Liver (tissue), 9 donors: Measurements from ENCODE around the gene GUCA2A. TPM values are rescaled to one million over a fixed set of nuclear protein-coding genes. Genes with fewer than 3 reads are reported as not detected.

ENCODE experiments used
- DNase-seq: peaks from one replicate; pipeline ENCODE4 v3.0.0-alpha.2; 2017; ENCODE audit warnings: low spot score
- H3K27ac ChIP-seq, 2 donors: one replicate each; pipeline ENCODE4 v1.7.0; 2013; ENCODE audit warnings: inconsistent platforms in 2 of 2, low read length in 2 of 2, control low read depth in 1 of 2, low read depth in 1 of 2, mild to moderate bottlenecking in 1 of 2
- H3K27me3 ChIP-seq, 4 donors: one replicate each; pipeline versions ENCODE4 v1.6.1 to v1.7.0; 2013; ENCODE audit warnings: low read length in 3 of 4, inconsistent platforms in 1 of 4, mild to moderate bottlenecking in 1 of 4, moderate library complexity in 1 of 4; ENCODE audit not compliant: control insufficient read depth in 4 of 4, insufficient read depth in 4 of 4
- H3K36me3 ChIP-seq, 4 donors: one replicate each; pipeline versions ENCODE4 v1.6.1 to v1.7.0; 2013; ENCODE audit warnings: low read length in 3 of 4, mild to moderate bottlenecking in 3 of 4, low read depth in 1 of 4, moderate library complexity in 1 of 4; ENCODE audit not compliant: control insufficient read depth in 4 of 4, insufficient read depth in 3 of 4
- H3K4me1 ChIP-seq, 4 donors: one replicate each; pipeline versions ENCODE4 v1.6.1 to v1.7.0; 2013; ENCODE audit warnings: low read length in 3 of 4, mild to moderate bottlenecking in 3 of 4, moderate library complexity in 1 of 4; ENCODE audit not compliant: control insufficient read depth in 4 of 4, insufficient read depth in 4 of 4
- H3K4me3 ChIP-seq, 3 donors: one replicate each; pipeline versions ENCODE4 v1.6.1 to v1.7.0; 2013; ENCODE audit warnings: low read length in 3 of 3, control low read depth in 1 of 3, low read depth in 1 of 3, mild to moderate bottlenecking in 1 of 3
- H3K9ac ChIP-seq, 2 donors: one replicate each; pipeline ENCODE4 v1.7.0; 2013; ENCODE audit warnings: low read length in 2 of 2, mild to moderate bottlenecking in 2 of 2, moderate library complexity in 2 of 2, control low read depth in 1 of 2, low read depth in 1 of 2
- H3K9me3 ChIP-seq, 4 donors: one replicate each; pipeline versions ENCODE4 v1.6.1 to v1.7.0; 2013; ENCODE audit warnings: low read length in 3 of 4; ENCODE audit not compliant: control insufficient read depth in 4 of 4
- CTCF ChIP-seq: fragments of 150-350 bp; IDR thresholded peaks from 2 replicates; pipeline ENCODE4 v1.5.1; 2017; ENCODE audit warnings: improper control_type of control experiment, low read depth, low read length; ENCODE audit not compliant: missing input control
- EGR1 ChIP-seq, 2 donors: IDR thresholded peaks; 2 replicates each; pipeline ENCODE4 v1.6.1; 2016 to 2018; ENCODE audit warnings: antibody characterized with exemption in 2 of 2, low read depth in 2 of 2
- FOXA1 ChIP-seq: IDR thresholded peaks from 2 replicates; pipeline ENCODE4 v1.6.1; 2016; ENCODE audit warnings: antibody characterized with exemption
- FOXA2 ChIP-seq: IDR thresholded peaks from 2 replicates; pipeline ENCODE4 v1.6.1; 2016; ENCODE audit warnings: antibody characterized with exemption
- GABPA ChIP-seq, 2 donors: IDR thresholded peaks in 1 of 2; conservative IDR thresholded peaks in 1 of 2; 2 replicates each; pipeline ENCODE4 v1.6.1; 2016; ENCODE audit warnings: antibody characterized with exemption in 2 of 2, mild to moderate bottlenecking in 1 of 2, moderate library complexity in 1 of 2
- HNF4A ChIP-seq, 2 donors: conservative IDR thresholded peaks; 2 replicates each; pipeline ENCODE4 v1.6.1; 2016; ENCODE audit warnings: antibody characterized with exemption in 2 of 2, mild to moderate bottlenecking in 2 of 2
- HNF4G ChIP-seq: IDR thresholded peaks from 2 replicates; pipeline ENCODE4 v1.6.1; 2016; ENCODE audit warnings: antibody characterized with exemption
- JUND ChIP-seq, 2 donors: IDR thresholded peaks; 2 replicates each; pipeline ENCODE4 v1.6.1; 2016; ENCODE audit warnings: antibody characterized with exemption in 2 of 2
- MAX ChIP-seq: IDR thresholded peaks from 2 replicates; pipeline ENCODE4 v1.6.1; 2016; ENCODE audit warnings: antibody characterized with exemption
- RAD21 ChIP-seq, 2 donors: IDR thresholded peaks; 2 replicates each; pipeline ENCODE4 v1.6.1; 2016; ENCODE audit warnings: antibody characterized with exemption in 2 of 2, mild to moderate bottlenecking in 2 of 2
- RXRA ChIP-seq, 2 donors: IDR thresholded peaks; 2 replicates each; pipeline ENCODE4 v1.6.1; 2017 to 2018; ENCODE audit warnings: antibody characterized with exemption in 2 of 2, mild to moderate bottlenecking in 1 of 2
- SP1 ChIP-seq: IDR thresholded peaks from 2 replicates; pipeline ENCODE4 v1.6.1; 2018; ENCODE audit warnings: antibody characterized with exemption, mild to moderate bottlenecking
- TAF1 ChIP-seq: conservative IDR thresholded peaks from 2 replicates; pipeline ENCODE4 v1.6.1; 2016; ENCODE audit warnings: antibody characterized with exemption, mild to moderate bottlenecking
- YY1 ChIP-seq: IDR thresholded peaks from 2 replicates; pipeline ENCODE4 v1.6.1; 2016; ENCODE audit warnings: antibody characterized with exemption, mild to moderate bottlenecking
- ZBTB33 ChIP-seq: IDR thresholded peaks from 2 replicates; pipeline ENCODE4 v1.6.1; 2016; ENCODE audit warnings: antibody characterized with exemption
- WGBS: extraction: QIAGEN DNeasy Blood & Tissue Kit; methylation state at CpG from one replicate; pipeline ENCODE4 v1.1.7; 2013; 5-methylcytosine and 5-hydroxymethylcytosine counted together
- polyA plus RNA-seq, 2 donors: library from polyadenylated mRNA; stranded (reverse) in 1 of 2; unstranded in 1 of 2; fragments of 200-250 nt in 1 of 2; fragments of >200 nt in 1 of 2; fragmentation: Nextera tagmentation in 1 of 2; extraction: Ambion mirVana in 1 of 2; gene quantifications; one replicate each; pipeline versions ENCODE4 v1.2.1 to v1.2.3, GENCODE V29; 2013 to 2015
- total RNA-seq, 2 donors: library from RNA; depleted of rRNA; stranded (reverse); fragments of >200 nt; gene quantifications; one replicate each; pipeline ENCODE4 v1.2.3, GENCODE V29; 2014
- TF ChIP-seq, protein P1 (sequence below): IDR thresholded peaks from 2 replicates; pipeline ENCODE4 v1.6.1; 2016; ENCODE audit warnings: antibody characterized with exemption, mild to moderate bottlenecking
- donor health status: healthy.
- donor health status: healthy.
- donor health status: healthy.
- donor health status: healthy.
- donor health status: healthy.

The GUCA2A gene
- total and polyA plus RNA-seq, 4 donors = not detected

DNA sequence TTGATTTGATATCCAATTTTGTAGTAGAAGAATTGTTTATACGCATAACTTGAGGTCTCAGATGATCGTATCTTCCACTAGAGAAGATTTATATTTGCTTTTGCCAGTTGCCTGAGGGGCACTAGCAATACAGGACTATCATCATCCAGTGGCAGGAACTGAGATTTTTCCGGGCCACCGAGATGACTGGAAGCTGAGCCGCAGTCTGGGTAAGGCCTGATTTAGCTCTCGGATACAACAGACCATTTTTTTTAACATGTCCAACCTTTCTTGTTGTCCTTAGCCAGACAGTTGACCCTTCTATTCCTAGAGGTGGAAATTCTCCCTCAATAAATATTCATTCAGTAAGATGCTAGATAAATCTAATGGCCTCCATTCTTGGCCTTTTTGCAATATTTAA lies 36.8 kb downstream of the GUCA2A start:
- H3K27me3 ChIP-seq = no peaks in the 10 kb centered on the region
- no peaks in the 10 kb centered on the region for H3K36me3 ChIP-seq
- no peak overlapping the region for H3K4me3 ChIP-seq
- DNase-seq = no peak
- H3K27ac ChIP-seq = no peak overlapping the region
- no peak overlapping the region for H3K9ac ChIP-seq
- H3K4me1 ChIP-seq = no peaks in the 10 kb centered on the region
- H3K9me3 ChIP-seq = no peaks in the 10 kb centered on the region
- WGBS = 92% methylated on average over 6 of the region's 6 CpGs
- TF ChIP-seq RXRA (IDR thresholded peaks at IDR 0.05) = no peak
- no peak for TF ChIP-seq SP1
- no peak for TF ChIP-seq FOXA2
- no peak for TF ChIP-seq ZBTB33
- TF ChIP-seq HNF4G = no peak
- no peak for TF ChIP-seq GABPA (IDR thresholded peaks at IDR 0.05 in 1 of 2, conservative IDR thresholded peaks at IDR 0.05 in 1 of 2)
- TF ChIP-seq, protein P1, sequence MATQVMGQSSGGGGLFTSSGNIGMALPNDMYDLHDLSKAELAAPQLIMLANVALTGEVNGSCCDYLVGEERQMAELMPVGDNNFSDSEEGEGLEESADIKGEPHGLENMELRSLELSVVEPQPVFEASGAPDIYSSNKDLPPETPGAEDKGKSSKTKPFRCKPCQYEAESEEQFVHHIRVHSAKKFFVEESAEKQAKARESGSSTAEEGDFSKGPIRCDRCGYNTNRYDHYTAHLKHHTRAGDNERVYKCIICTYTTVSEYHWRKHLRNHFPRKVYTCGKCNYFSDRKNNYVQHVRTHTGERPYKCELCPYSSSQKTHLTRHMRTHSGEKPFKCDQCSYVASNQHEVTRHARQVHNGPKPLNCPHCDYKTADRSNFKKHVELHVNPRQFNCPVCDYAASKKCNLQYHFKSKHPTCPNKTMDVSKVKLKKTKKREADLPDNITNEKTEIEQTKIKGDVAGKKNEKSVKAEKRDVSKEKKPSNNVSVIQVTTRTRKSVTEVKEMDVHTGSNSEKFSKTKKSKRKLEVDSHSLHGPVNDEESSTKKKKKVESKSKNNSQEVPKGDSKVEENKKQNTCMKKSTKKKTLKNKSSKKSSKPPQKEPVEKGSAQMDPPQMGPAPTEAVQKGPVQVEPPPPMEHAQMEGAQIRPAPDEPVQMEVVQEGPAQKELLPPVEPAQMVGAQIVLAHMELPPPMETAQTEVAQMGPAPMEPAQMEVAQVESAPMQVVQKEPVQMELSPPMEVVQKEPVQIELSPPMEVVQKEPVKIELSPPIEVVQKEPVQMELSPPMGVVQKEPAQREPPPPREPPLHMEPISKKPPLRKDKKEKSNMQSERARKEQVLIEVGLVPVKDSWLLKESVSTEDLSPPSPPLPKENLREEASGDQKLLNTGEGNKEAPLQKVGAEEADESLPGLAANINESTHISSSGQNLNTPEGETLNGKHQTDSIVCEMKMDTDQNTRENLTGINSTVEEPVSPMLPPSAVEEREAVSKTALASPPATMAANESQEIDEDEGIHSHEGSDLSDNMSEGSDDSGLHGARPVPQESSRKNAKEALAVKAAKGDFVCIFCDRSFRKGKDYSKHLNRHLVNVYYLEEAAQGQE = no peak
- TF ChIP-seq HNF4A (conservative IDR thresholded peaks at IDR 0.05) = no peak

DNA sequence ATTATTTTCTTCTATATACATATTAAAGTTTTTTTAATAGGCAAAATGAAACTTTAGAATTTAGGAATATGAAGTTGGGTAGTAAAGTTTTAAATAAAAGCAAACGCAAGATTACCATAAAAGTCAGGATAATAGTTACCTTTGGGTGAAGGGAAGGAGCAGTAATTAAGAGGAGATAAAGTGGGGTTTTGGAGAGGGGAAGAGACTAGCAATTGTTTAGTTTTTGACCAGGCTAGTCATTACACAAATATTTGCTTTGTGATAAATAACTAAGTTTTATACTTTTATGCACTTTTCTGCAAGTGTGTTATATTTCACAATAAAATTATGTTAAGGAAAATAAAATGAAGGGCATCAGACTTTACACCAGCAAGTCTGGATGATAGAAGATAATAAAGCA lies 39.0 kb downstream of the GUCA2A start:
- Histone ChIP-seq H3K27ac (no peak overlapping the region), H3K36me3 (no peaks in the 10 kb centered on the region), H3K4me1 (no peaks in the 10 kb centered on the region), H3K27me3 (no peaks in the 10 kb centered on the region), H3K9ac (no peak overlapping the region), H3K9me3 (no peaks in the 10 kb centered on the region), H3K4me3 (no peak overlapping the region)
- WGBS = 7% methylated on average over 1 of the region's 1 CpG
- DNase-seq = no peak
- TF ChIP-seq GABPA (IDR thresholded peaks at IDR 0.05 in 1 of 2, conservative IDR thresholded peaks at IDR 0.05 in 1 of 2) (no peak), TAF1 (no peak), MAX (no peak), HNF4G (no peak), EGR1 (IDR thresholded peaks at IDR 0.05; ENCODE audit: low read depth in 2 of 2) (no peak), SP1 (no peak), YY1 (no peak), CTCF (no peak), FOXA2 (no peak), RAD21 (IDR thresholded peaks at IDR 0.05) (no peak), FOXA1 (no peak), JUND (IDR thresholded peaks at IDR 0.05) (no peak), HNF4A (conservative IDR thresholded peaks at IDR 0.05) (no peak)
